Measurements from ENCODE around the gene PRKCA. TPM values are rescaled to one million over a fixed set of nuclear protein-coding genes. Genes with fewer than 3 reads are reported as not detected.

The PRKCA gene
- total and polyA plus RNA-seq, 9 of the 15 experiments (the other 6 are each of a cell fraction or from before 2014, with no cell fraction given) = 3.2 to 33.0 (median 17.8) TPM

DNA sequence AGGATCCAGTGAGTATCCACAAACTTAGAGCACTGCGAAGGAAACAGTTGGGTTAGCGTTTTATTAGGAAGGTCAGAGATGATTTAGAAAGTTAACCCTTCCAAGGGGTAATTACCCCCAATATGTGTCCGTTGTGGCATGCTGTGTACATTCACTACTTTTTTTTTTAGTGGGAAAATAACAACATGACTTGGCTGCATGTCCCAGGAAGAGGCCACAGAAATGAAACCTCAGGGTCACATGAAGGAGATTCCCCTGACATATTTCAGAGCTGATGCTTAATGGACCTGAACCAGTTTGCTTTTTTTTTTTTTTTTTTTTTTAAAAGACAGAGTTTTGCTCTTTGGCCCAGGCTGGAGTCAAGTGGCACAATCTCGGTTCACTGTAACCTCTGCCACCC lies 167.5 kb downstream of the PRKCA start:
- no peak overlapping the region for H2AFZ ChIP-seq (ENCODE audit: low read depth, low read length)
- H3K27ac ChIP-seq (ENCODE audit: extremely low read depth, low read depth, low read length) = peak overlapping the region; percentile 86; the same call in 2 of the 3 replicates
- 83% methylated on average over 2 of the region's 4 CpGs for whole genome bisulfite sequencing (ENCODE audit: insufficient coverage, low coverage, missing lambda C conversion rate)
- peak overlapping the region; percentile 29; the same call in 1 of the 2 replicates for H3K4me2 ChIP-seq (ENCODE audit: insufficient read depth, low read length)
- peaks cover 52% of the 10 kb centered on the region for H3K79me2 ChIP-seq (ENCODE audit: control insufficient read depth, insufficient read depth, low read length)
- ATAC-seq (no peak), DNase-seq (ENCODE audit: extremely low read depth in 1 of 4, low spot score in 3 of 4) (no peak), FAIRE-seq (peak; percentile 19)
- no peaks in the 10 kb centered on the region for H3K9me3 ChIP-seq (replicated peaks; ENCODE audit: control insufficient read depth, insufficient read depth, low read depth, low read length)
- no peaks in the 10 kb centered on the region for H3K36me3 ChIP-seq (ENCODE audit: control insufficient read depth, insufficient read depth, low read length)
- in situ Hi-C loops (cut with MboI) = no loop called here
- no peaks in the 10 kb centered on the region for H4K20me1 ChIP-seq (replicated peaks; ENCODE audit: control insufficient read depth, insufficient read depth, low read length)
- no peak overlapping the region for H3K4me3 ChIP-seq
- H3K4me1 ChIP-seq (replicated peaks in 1 of 2; ENCODE audit: control insufficient read depth in 2 of 2, insufficient read depth in 2 of 2, low read length in 2 of 2) = peaks cover 19 to 38% of the 10 kb centered on the region in 2 experiments
- H3K9ac ChIP-seq (ENCODE audit: insufficient read depth in 1 of 2, low read depth in 2 of 2, low read length in 2 of 2) = no peak overlapping the region
- peaks cover 10% of the 10 kb centered on the region for H3K9me1 ChIP-seq (ENCODE audit: control insufficient read depth, insufficient read depth, low read length)
- intact Hi-C loops (cut with micrococcal nuclease) = loop anchor here (5.0 kb wide), 1 partner anchor 168 kb away; the partner anchor contains the start of gene PRKCA
- no peaks in the 10 kb centered on the region for H3K27me3 ChIP-seq (ENCODE audit: control insufficient read depth in 2 of 2, insufficient read depth in 2 of 2, low read length in 2 of 2)
- CTCF ChIA-PET (ENCODE audit: low intra/inter-chr PET ratio) = no interaction called here
- POLR2A ChIA-PET = no interaction called here
- no TSS peak for BruUV-seq (replicated peaks)
- TF ChIP-seq E2F5 (CRISPR knock-in tag; IDR thresholded peaks at IDR 0.05) = no peak
- no peak for TF ChIP-seq POU5F1 (IDR thresholded peaks at IDR 0.05; ENCODE audit: borderline replicate concordance, low read depth, low read length, partially characterized antibody)
- TF ChIP-seq TSC22D4 (tag; IDR thresholded peaks at IDR 0.05) = no peak
- TF ChIP-seq KLF6 (CRISPR knock-in tag; IDR thresholded peaks at IDR 0.05; ENCODE audit: borderline replicate concordance) = no peak
- no peak for TF ChIP-seq ZNF655 (CRISPR knock-in tag; IDR thresholded peaks at IDR 0.05)
- TF ChIP-seq, protein P1, sequence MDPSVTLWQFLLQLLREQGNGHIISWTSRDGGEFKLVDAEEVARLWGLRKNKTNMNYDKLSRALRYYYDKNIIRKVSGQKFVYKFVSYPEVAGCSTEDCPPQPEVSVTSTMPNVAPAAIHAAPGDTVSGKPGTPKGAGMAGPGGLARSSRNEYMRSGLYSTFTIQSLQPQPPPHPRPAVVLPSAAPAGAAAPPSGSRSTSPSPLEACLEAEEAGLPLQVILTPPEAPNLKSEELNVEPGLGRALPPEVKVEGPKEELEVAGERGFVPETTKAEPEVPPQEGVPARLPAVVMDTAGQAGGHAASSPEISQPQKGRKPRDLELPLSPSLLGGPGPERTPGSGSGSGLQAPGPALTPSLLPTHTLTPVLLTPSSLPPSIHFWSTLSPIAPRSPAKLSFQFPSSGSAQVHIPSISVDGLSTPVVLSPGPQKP (CRISPR knock-in tag; IDR thresholded peaks at IDR 0.05) = no peak
- TF ChIP-seq, protein P2, sequence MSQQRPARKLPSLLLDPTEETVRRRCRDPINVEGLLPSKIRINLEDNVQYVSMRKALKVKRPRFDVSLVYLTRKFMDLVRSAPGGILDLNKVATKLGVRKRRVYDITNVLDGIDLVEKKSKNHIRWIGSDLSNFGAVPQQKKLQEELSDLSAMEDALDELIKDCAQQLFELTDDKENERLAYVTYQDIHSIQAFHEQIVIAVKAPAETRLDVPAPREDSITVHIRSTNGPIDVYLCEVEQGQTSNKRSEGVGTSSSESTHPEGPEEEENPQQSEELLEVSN (IDR thresholded peaks at IDR 0.05; ENCODE audit: borderline replicate concordance in 1 of 2, extremely low read depth in 1 of 2, insufficient read depth in 1 of 2, insufficient read length in 1 of 2, low read depth in 1 of 2, low read length in 1 of 2, poor library complexity in 1 of 2, severe bottlenecking in 1 of 2) = no peak
- no peak for TF ChIP-seq ZFP36 (IDR thresholded peaks at IDR 0.05; ENCODE audit: low read depth, low read length, partially characterized antibody)
- TF ChIP-seq ETS1 (conservative IDR thresholded peaks at IDR 0.05; ENCODE audit: control insufficient read depth, low read depth, low read length) = no peak
- TF ChIP-seq NELFE (IDR thresholded peaks at IDR 0.05; ENCODE audit: insufficient read depth, insufficient read length) = no peak
- TF ChIP-seq THRA (IDR thresholded peaks at IDR 0.05) = no peak
- TF ChIP-seq, protein P3, sequence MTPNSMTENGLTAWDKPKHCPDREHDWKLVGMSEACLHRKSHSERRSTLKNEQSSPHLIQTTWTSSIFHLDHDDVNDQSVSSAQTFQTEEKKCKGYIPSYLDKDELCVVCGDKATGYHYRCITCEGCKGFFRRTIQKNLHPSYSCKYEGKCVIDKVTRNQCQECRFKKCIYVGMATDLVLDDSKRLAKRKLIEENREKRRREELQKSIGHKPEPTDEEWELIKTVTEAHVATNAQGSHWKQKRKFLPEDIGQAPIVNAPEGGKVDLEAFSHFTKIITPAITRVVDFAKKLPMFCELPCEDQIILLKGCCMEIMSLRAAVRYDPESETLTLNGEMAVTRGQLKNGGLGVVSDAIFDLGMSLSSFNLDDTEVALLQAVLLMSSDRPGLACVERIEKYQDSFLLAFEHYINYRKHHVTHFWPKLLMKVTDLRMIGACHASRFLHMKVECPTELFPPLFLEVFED (CRISPR knock-in tag; conservative IDR thresholded peaks at IDR 0.05) = no peak
- no peak for TF ChIP-seq PTRF (tag; IDR thresholded peaks at IDR 0.05)

All from K562 (cell line).